Measurements from ENCODE around the gene ODR4.
A peak's percentile ranks its signal among the peaks of the same experiment; 100 is the strongest.
"Not testable (repeated sequence)": the region's sequence is repeated elsewhere in the genome, so short reads cannot be mapped to it uniquely, and the experiment has no call there.

ODR4 gene

GRCh38 chr1:186420923-186421322 is 45.3 kb downstream of the ODR4 start:
- no peak for FAIRE-seq
- no peak for DNase-seq (ENCODE audit: insufficient read length, low spot score)

DNA sequence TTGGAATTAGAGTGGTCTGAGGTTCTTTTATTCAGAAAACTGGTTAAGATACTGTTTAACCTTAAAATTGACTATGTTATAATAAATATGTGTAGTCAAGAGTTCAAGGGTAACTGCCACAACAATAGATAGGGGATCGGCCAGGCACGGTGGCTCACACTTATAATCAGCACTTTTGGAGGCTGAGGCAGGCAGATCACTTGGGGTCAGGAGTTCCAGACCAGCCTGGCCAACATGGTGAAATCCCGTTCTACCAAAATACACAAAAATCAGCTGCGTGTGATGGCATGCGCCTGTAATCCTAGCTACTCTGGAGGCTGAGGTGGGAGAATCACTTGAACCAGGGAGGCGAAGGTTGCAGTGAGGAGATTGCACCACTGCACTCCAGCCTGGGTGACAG is 45.8 kb downstream of the ODR4 start:
- DNase-seq (ENCODE audit: insufficient read length, low spot score): no peak
- FAIRE-seq: no peak

GRCh38 chr1:186424539-186424938 is 48.9 kb downstream of the ODR4 start:
- no peak for FAIRE-seq

DNA sequence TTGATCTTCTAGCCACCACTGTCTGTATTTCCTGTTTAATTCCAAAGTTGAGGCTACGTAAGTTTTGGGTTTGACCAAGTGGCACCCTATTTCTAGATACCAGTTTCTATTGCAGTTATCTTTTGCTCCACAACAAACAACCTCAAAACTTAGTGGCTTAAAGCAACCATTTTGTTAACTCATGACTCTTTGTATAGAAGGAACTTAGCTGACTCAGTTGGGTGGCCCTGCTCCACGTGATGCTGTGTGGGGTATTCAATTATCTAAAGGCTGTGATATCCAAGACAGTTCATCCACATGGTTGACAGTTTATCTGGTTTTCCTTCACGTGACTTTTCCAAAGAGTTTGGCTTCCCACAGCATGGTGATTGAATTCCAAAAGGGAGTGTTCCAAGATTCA is 50.5 kb downstream of the ODR4 start:
- DNase-seq (ENCODE audit: insufficient read length, low spot score) (no peak), FAIRE-seq (no peak)

More at GRCh38 chr1:186424539-186424938, 48.9 kb downstream of the ODR4 start:
- no peak for DNase-seq (ENCODE audit: insufficient read length, low spot score)

- no peak for DNase-seq (ENCODE audit: insufficient read length, low spot score)
- no peak for FAIRE-seq
These were observed 53.4 kb downstream of the ODR4 start for GRCh38 chr1:186429017-186429416.

DNA sequence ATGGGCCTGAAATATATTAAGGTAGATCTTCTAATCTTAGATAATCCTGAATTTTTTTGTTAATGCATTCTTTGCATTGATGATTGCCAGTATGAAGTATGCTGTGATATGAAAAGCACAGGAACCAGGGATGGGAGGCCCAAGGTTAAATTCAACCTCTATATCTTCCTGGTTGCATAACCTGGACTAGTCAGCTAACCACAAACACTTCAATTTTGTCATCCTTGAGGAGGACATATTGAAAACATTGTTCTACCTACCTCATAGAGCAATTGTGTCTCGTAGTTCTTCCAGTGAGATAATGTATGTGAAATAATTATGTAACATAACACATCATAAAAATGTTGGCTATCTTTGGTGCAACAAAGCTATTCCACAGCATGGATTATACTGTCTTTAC is 59.7 kb downstream of the ODR4 start:
- FAIRE-seq (no peak), DNase-seq (ENCODE audit: insufficient read length, low spot score) (no peak)

DNA sequence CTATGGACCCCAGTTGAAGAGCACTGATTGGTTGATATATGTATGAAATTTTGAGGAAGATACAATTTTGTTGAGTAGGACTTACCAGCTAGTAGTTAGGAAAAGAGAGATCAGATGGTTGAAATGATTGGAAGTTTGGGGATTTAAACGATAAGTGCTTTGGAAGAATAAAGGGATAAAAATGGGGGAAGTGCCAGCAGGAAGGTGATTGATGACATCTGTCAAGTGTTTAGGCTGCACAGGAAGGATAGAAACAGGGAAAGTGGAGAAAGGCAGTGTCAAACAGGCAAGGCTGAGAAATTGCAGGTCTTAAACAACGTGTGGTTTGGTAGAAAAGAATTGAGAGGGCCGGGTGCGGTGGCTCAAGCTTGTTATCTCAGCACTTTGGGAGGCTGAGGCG is 62.9 kb downstream of the ODR4 start:
- FAIRE-seq (no peak), DNase-seq (ENCODE audit: insufficient read length, low spot score) (no peak)

GRCh38 chr1:186440584-186440983 is 64.9 kb downstream of the ODR4 start:
- DNase-seq (ENCODE audit: insufficient read length, low spot score) (no peak), FAIRE-seq (peak; percentile 14)

GRCh38 chr1:186442651-186443375 is 67.2 kb downstream of the ODR4 start:
- no peak for DNase-seq (ENCODE audit: insufficient read length, low spot score)
- FAIRE-seq: no peak

- FAIRE-seq (no peak), DNase-seq (ENCODE audit: insufficient read length, low spot score) (no peak)
These were observed 68.0 kb downstream of the ODR4 start for GRCh38 chr1:186443638-186444037.

- FAIRE-seq (no peak), DNase-seq (ENCODE audit: insufficient read length, low spot score) (no peak)
These were observed 70.5 kb downstream of the ODR4 start for GRCh38 chr1:186446152-186446551.

DNA sequence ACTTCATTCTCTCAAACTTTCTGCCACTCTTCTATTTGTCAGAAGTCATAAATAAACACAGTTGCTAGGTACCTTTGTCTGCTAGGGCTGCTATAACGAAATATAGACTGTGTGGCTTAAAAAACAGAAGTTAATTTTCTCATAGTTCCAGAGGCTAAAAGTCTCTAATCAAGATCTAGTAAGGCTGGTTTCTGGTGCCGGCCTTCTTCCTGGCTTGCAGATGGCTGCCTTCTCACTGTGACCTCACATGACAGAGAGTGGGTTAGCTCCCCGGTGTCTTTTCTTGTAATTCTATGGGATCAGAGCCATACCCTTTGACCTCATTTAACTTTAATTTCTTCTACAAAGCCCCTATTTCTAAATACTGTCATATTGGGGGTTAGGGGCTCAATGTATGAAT is 79.3 kb downstream of the ODR4 start:
- DNase-seq (ENCODE audit: insufficient read length, low spot score): no peak
- FAIRE-seq: no peak

DNA sequence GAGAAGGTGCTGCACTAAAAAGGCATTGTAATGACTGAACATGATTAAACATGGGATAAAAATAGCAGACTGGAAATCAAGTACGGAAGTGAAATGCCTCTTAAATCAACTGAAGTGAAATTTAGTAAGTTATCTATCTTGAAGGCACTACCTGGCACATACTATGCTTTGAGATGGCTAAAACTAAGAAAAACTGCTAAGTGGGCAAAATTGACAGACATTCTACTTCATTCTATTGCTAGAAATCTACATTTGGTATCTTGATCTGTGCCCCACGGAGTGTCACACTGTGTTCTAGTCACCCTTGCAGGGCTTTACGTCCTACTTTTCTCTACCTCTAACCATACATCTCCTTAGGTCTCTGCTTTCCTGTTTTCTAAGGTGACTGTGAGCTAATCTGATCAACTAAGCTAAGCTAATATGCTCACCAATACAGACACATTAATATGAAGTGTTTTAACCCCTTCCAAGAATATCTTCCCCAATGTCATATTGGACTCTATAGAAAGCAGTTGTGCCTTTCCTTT is 81.2 kb downstream of the ODR4 start:
- no peak for DNase-seq (ENCODE audit: insufficient read length, low spot score)

DNA sequence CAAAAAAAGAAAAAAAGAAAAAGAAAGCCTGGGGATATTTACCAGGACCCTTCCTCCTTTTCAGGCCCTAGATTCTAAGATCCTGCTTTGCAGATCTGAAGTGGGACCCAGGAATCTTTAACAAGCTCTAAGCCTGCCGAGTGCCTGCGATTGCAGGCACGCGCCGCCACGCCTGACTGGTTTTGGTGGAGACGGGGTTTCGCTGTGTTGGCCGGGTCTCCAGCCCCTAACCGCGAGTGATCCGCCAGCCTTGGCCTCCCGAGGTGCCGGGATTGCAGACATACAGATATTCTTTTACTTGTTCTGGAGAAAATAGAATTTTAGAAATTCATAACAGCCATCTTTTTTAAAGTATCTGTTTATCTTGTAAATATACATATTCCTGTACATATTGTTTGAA is 83.5 kb downstream of the ODR4 start:
- not testable (repeated sequence) for DNase-seq (ENCODE audit: insufficient read length, low spot score); FAIRE-seq

More for the DNA sequence above, 81.2 kb downstream of the ODR4 start:
- FAIRE-seq: no peak

GRCh38 chr1:186461014-186461413 is 85.4 kb downstream of the ODR4 start, which contains the start of gene PDC:
TSS of gene PDC (minus strand) at chr1:186461114. CDS start at chr1:186449459, 11,655 bp downstream.
- FAIRE-seq (no peak), DNase-seq (ENCODE audit: insufficient read length, low spot score) (no peak)

GRCh38 chr1:186463511-186463910 is 87.9 kb downstream of the ODR4 start:
- FAIRE-seq (no peak), DNase-seq (ENCODE audit: insufficient read length, low spot score) (no peak)

GRCh38 chr1:186463926-186464325 is 88.3 kb downstream of the ODR4 start:
- no peak for FAIRE-seq
- no peak for DNase-seq (ENCODE audit: insufficient read length, low spot score)

- not testable (repeated sequence) for DNase-seq (ENCODE audit: insufficient read length, low spot score); FAIRE-seq
These were observed 89.9 kb downstream of the ODR4 start for GRCh38 chr1:186465491-186465890.

DNA sequence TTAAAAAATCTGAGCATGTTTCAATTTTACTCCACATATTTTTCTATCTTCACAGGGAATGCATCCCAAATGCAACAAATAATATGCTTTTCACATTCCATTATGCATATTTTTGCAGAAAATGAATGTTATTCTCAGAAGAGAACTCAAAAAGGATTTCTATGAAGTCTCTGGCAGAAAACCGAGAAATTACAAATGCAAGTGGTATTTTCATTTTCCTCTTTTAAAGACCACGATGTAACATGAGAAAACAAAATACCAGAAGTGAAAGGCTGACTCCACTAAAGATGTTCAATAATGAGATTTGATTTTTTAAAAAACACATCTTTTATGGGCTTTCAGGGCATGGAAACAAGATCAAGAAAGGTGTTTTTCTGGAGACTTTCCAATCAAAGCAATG is 90.3 kb downstream of the ODR4 start:
- FAIRE-seq: no peak
- DNase-seq (ENCODE audit: insufficient read length, low spot score): no peak

All from GM19239 (cell line).